Osteocyte (in vitro differentiated cells): ENCODE measurements around the gene DCAF15. TPM values are rescaled to one million over a fixed set of nuclear protein-coding genes. Genes with fewer than 3 reads are reported as not detected.

Experiments
- DNase-seq: peaks from one replicate; pipeline ENCODE4 v3.0.0; 2021; ENCODE audit warnings: mixed read lengths; ENCODE audit not compliant: unreplicated experiment; ENCODE audit errors: extremely low spot score
- H3K27ac Mint-ChIP-seq: one replicate; pipeline ENCODE4 v1.8.0; 2021; ENCODE audit warnings: mild to moderate bottlenecking, mixed read lengths; ENCODE audit not compliant: unreplicated experiment
- H3K27me3 Mint-ChIP-seq: one replicate; pipeline ENCODE4 v1.8.0; 2021; ENCODE audit warnings: mixed read lengths; ENCODE audit not compliant: unreplicated experiment
- H3K36me3 Mint-ChIP-seq: one replicate; pipeline ENCODE4 v1.8.0; 2021; ENCODE audit warnings: mixed read lengths; ENCODE audit not compliant: unreplicated experiment
- H3K4me1 Mint-ChIP-seq: one replicate; pipeline ENCODE4 v1.8.0; 2021; ENCODE audit warnings: mixed read lengths; ENCODE audit not compliant: unreplicated experiment
- H3K4me3 Mint-ChIP-seq: one replicate; pipeline ENCODE4 v1.8.0; 2021; ENCODE audit warnings: mild to moderate bottlenecking, moderate library complexity, mixed read lengths; ENCODE audit not compliant: unreplicated experiment
- H3K9me3 Mint-ChIP-seq: one replicate; pipeline ENCODE4 v1.8.0; 2021; ENCODE audit warnings: mixed read lengths; ENCODE audit not compliant: unreplicated experiment
- CTCF ChIP-seq: fragments of 200-600 bp; sonication (generic); IDR thresholded peaks from 2 replicates; pipeline ENCODE4 v1.5.0; 2021; ENCODE audit warnings: antibody characterized with exemption, mild to moderate bottlenecking, moderate library complexity
- total RNA-seq: library from RNA; stranded (reverse); gene quantifications from 2 replicates; pipeline ENCODE4 v1.2.1, GENCODE V29; 2021

Gene DCAF15
- total RNA-seq, 1 donor from 2014 or later: 29.3 TPM

GRCh38 chr19:13955662-13956364 is 3.5 kb downstream of the DCAF15 start:
- DNase-seq: no peak
- no peak for TF ChIP-seq CTCF
- Mint-ChIP-seq H3K36me3 (peaks cover 6% of the 10 kb centered on the region), H3K4me1 (peaks cover 11% of the 10 kb centered on the region), H3K27ac (no peak overlapping the region), H3K9me3 (no peaks in the 10 kb centered on the region), H3K4me3 (no peak overlapping the region), H3K27me3 (no peaks in the 10 kb centered on the region)

GRCh38 chr19:13956365-13956744 is 4.0 kb downstream of the DCAF15 start:
- no peaks in the 10 kb centered on the region for H3K27me3 Mint-ChIP-seq
- no peaks in the 10 kb centered on the region for H3K9me3 Mint-ChIP-seq
- H3K36me3 Mint-ChIP-seq: peaks cover 8% of the 10 kb centered on the region
- no peak for DNase-seq
- no peak overlapping the region for H3K4me3 Mint-ChIP-seq
- H3K27ac Mint-ChIP-seq: no peak overlapping the region
- no peak for TF ChIP-seq CTCF
- peaks cover 11% of the 10 kb centered on the region for H3K4me1 Mint-ChIP-seq

GRCh38 chr19:13957051-13957450 is 4.7 kb downstream of the DCAF15 start:
- Mint-ChIP-seq H3K9me3 (no peaks in the 10 kb centered on the region), H3K27ac (no peak overlapping the region), H3K36me3 (peaks cover 12% of the 10 kb centered on the region), H3K4me3 (no peak overlapping the region), H3K27me3 (no peaks in the 10 kb centered on the region), H3K4me1 (peaks cover 11% of the 10 kb centered on the region)
- DNase-seq: no peak
- TF ChIP-seq CTCF: no peak

GRCh38 chr19:13958043-13958442 is 5.7 kb downstream of the DCAF15 start:
- H3K27ac Mint-ChIP-seq: no peak overlapping the region
- H3K9me3 Mint-ChIP-seq: no peaks in the 10 kb centered on the region
- DNase-seq: no peak
- no peak overlapping the region for H3K4me3 Mint-ChIP-seq
- no peaks in the 10 kb centered on the region for H3K27me3 Mint-ChIP-seq
- no peak for TF ChIP-seq CTCF
- peaks cover 12% of the 10 kb centered on the region for H3K36me3 Mint-ChIP-seq
- peaks cover 8% of the 10 kb centered on the region for H3K4me1 Mint-ChIP-seq

GRCh38 chr19:13959141-13959961 is 7.0 kb downstream of the DCAF15 start:
- H3K4me3 Mint-ChIP-seq: no peak overlapping the region
- DNase-seq: no peak
- TF ChIP-seq CTCF: no peak
- no peaks in the 10 kb centered on the region for H3K27me3 Mint-ChIP-seq
- peaks cover 12% of the 10 kb centered on the region for H3K36me3 Mint-ChIP-seq
- no peak overlapping the region for H3K27ac Mint-ChIP-seq
- H3K9me3 Mint-ChIP-seq: no peaks in the 10 kb centered on the region
- no peaks in the 10 kb centered on the region for H3K4me1 Mint-ChIP-seq
